NCI-H1930 (cell line): ENCODE measurements around the gene SLC1A5.
"Not testable (repeated sequence)": the region's sequence is repeated elsewhere in the genome, so short reads cannot be mapped to it uniquely, and the experiment has no call there.

Experiments
- DNase-seq, 2 experiments: peaks; one replicate each; lab custom pipeline; 2025; lab: John Stamatoyannopoulos, UW

Gene SLC1A5

GRCh38 chr19:46788262-46788967, at the start of gene SLC1A5:
Gene SLC1A5, minus strand, starts transcription at chr19:46788594. Its CDS starts 629 bp downstream, at chr19:46787965.
- peak; percentile 96 to 97 for DNase-seq

- DNase-seq = no peak
These were observed 49.8 kb upstream of the SLC1A5 start for GRCh38 chr19:46838160-46838559.

GRCh38 chr19:46834984-46835383, 46.6 kb upstream of the SLC1A5 start:
- DNase-seq = no peak

- no peak for DNase-seq
These were observed 45.7 kb upstream of the SLC1A5 start for GRCh38 chr19:46834121-46834520.

- no peak for DNase-seq
These were observed 42.5 kb upstream of the SLC1A5 start for GRCh38 chr19:46830864-46831263.

- DNase-seq = no peak
These were observed 40.1 kb upstream of the SLC1A5 start for GRCh38 chr19:46828484-46828883.

GRCh38 chr19:46825731-46826055, 37.3 kb upstream of the SLC1A5 start:
- DNase-seq = no peak

GRCh38 chr19:46824890-46825730, 36.7 kb upstream of the SLC1A5 start:
- DNase-seq = no peak

GRCh38 chr19:46823049-46823448, 34.7 kb upstream of the SLC1A5 start:
- no peak for DNase-seq

GRCh38 chr19:46822410-46822787, 34.0 kb upstream of the SLC1A5 start:
- DNase-seq = not testable (repeated sequence)

GRCh38 chr19:46821512-46822409, 33.4 kb upstream of the SLC1A5 start:
- no peak for DNase-seq

- DNase-seq = no peak
These were observed 30.4 kb upstream of the SLC1A5 start for GRCh38 chr19:46818812-46819211.

GRCh38 chr19:46815833-46816627, 27.6 kb upstream of the SLC1A5 start:
- DNase-seq = no peak

GRCh38 chr19:46813839-46814358, 25.5 kb upstream of the SLC1A5 start:
- DNase-seq = no peak

- no peak for DNase-seq
These were observed 24.8 kb upstream of the SLC1A5 start for GRCh38 chr19:46812977-46813838.

GRCh38 chr19:46809534-46810272, 21.3 kb upstream of the SLC1A5 start:
- DNase-seq = no peak

- no peak for DNase-seq
These were observed 18.3 kb upstream of the SLC1A5 start for GRCh38 chr19:46806656-46807055.

GRCh38 chr19:46804432-46804831, 16.0 kb upstream of the SLC1A5 start:
- not testable (repeated sequence) for DNase-seq

GRCh38 chr19:46803555-46803954, 15.2 kb upstream of the SLC1A5 start:
- DNase-seq = no peak

- DNase-seq = no peak
These were observed 13.8 kb upstream of the SLC1A5 start for GRCh38 chr19:46802152-46802551.
